Measurements from ENCODE around the gene ZNF32.

- TF ChIP-seq NR2C2 (CRISPR knock-in tag; IDR thresholded peaks at IDR 0.05) = no peak
- TF ChIP-seq CTCF (IDR thresholded peaks at IDR 0.05) = no peak
- TF ChIP-seq TP53 (CRISPR knock-in tag; IDR thresholded peaks at IDR 0.05) = no peak
- no peak for TF ChIP-seq NR3C1 (CRISPR knock-in tag; conservative IDR thresholded peaks at IDR 0.05; ENCODE audit: low read depth)
- TF ChIP-seq ZNF121 (CRISPR knock-in tag; IDR thresholded peaks at IDR 0.05) = no peak
- TF ChIP-seq GABPB1 (CRISPR knock-in tag; IDR thresholded peaks at IDR 0.05) = no peak
- no peak for TF ChIP-seq KAT7 (CRISPR knock-in tag; IDR thresholded peaks at IDR 0.05; ENCODE audit: borderline replicate concordance)
- TF ChIP-seq PRDM15 (CRISPR knock-in tag; IDR thresholded peaks at IDR 0.05) = no peak
- TF ChIP-seq IRF2 (CRISPR knock-in tag; IDR thresholded peaks at IDR 0.05; ENCODE audit: borderline replicate concordance, low read depth) = no peak
- no peak for TF ChIP-seq CREB1 (CRISPR knock-in tag; IDR thresholded peaks at IDR 0.05)
- no peak for TF ChIP-seq ATF3 (CRISPR knock-in tag; conservative IDR thresholded peaks at IDR 0.05)
- peak; percentile 74 for TF ChIP-seq ZNF423 (CRISPR knock-in tag; IDR thresholded peaks at IDR 0.05)
These were observed 18.6 kb upstream of the ZNF32 start for GRCh38 chr10:43667317-43667731.

Data from WTC11 (cell line).